ENCODE data around the gene ELOVL6. TPM values are rescaled to one million over a fixed set of nuclear protein-coding genes. Genes with fewer than 3 reads are reported as not detected.

ELOVL6 gene
- total RNA-seq, 4 donors from 2014 or later = 2.2 to 5.8 (median 5.0) TPM

DNA sequence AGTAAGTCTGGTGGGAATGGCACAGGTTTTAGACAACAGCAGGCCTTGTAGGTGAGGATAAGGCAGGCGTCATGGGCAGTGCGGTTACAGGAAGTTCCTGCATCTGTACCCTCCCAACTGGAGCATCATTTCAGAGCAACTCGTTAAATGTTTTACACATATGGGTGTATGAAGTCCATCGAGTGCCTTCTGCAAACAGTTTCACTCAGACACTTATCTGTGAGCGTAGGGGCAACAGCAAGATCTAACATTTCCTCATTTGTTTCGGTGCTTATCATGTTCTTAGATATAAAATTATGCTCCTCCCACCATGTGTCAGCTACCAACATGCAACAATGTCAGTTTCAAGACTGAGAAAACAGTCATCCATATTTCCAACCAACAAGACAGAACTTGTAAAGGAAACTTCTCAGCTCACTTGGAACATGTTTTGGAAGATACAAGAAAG, 69.9 kb downstream of the ELOVL6 start:
- DNase-seq (ENCODE audit: low spot score) = no peak
- ATAC-seq (ENCODE audit: low FRiP score) = no peak
- TF ChIP-seq, protein P1, sequence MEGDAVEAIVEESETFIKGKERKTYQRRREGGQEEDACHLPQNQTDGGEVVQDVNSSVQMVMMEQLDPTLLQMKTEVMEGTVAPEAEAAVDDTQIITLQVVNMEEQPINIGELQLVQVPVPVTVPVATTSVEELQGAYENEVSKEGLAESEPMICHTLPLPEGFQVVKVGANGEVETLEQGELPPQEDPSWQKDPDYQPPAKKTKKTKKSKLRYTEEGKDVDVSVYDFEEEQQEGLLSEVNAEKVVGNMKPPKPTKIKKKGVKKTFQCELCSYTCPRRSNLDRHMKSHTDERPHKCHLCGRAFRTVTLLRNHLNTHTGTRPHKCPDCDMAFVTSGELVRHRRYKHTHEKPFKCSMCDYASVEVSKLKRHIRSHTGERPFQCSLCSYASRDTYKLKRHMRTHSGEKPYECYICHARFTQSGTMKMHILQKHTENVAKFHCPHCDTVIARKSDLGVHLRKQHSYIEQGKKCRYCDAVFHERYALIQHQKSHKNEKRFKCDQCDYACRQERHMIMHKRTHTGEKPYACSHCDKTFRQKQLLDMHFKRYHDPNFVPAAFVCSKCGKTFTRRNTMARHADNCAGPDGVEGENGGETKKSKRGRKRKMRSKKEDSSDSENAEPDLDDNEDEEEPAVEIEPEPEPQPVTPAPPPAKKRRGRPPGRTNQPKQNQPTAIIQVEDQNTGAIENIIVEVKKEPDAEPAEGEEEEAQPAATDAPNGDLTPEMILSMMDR (IDR thresholded peaks at IDR 0.05) = no peak

DNA sequence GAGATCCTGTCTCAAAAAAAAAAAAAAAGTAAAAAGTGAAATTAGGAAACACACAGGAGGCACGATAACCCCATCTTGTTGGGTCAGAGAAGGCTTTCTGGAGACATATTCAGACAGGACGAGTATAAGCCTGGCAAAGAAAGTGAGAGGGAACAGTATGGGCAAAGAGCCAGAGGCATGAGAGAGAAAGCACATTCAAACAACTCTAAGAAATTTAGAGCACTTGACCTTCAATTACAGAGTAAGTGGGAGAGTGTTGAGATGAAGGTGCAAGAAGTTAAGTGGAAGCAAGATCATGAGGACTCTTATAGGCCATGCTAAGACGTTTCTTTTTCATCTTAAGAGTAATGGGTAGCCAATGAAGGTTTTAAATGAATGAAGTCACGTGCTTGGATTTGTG, 70.4 kb downstream of the ELOVL6 start:
- ATAC-seq (ENCODE audit: low FRiP score) = no peak
- no peak for DNase-seq (ENCODE audit: low spot score)
- TF ChIP-seq, protein P1 (IDR thresholded peaks at IDR 0.05) = no peak

DNA sequence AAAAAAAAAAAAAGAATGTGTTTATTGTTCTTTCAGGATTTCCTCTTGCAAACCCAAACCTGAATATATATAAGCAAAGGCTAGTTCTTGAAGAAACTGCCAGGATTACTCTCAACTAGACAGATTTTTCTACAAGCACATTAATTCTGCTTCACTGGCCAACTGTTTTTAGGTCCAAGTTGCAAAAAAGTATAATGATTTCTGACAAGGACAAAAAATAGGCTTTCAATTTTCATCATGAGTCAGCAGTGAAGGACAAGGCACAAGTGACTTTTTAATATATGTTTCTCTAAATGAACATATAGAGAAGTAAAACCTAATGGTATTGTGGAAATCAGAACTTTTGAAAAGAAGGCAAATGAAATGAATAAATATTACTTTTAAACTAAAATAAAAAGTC, 73.7 kb downstream of the ELOVL6 start:
- DNase-seq (ENCODE audit: low spot score) (no peak), ATAC-seq (ENCODE audit: low FRiP score) (no peak)
- TF ChIP-seq, protein P1 (IDR thresholded peaks at IDR 0.05) = no peak

DNA sequence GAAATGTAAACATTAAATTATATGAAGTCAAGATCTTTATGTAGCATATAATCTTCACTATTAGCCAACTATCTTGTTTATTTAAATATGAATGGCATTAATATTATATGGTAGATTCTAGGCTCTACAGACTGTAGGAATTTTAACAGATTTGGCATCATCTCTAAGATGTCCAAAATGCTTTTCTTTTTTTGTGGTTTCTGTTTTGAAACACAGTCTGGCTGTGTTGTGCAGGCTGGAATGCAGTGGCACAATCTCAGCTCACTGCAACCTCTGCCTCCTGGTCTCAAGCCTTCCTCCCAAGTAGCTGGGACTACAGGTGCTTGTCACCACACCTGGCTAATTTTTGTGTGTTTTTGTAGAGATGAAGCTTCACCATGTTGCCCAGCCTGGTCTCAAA, 76.2 kb downstream of the ELOVL6 start:
- no peak for ATAC-seq (ENCODE audit: low FRiP score)
- TF ChIP-seq, protein P1 (IDR thresholded peaks at IDR 0.05) = no peak
- DNase-seq (ENCODE audit: low spot score) = no peak

DNA sequence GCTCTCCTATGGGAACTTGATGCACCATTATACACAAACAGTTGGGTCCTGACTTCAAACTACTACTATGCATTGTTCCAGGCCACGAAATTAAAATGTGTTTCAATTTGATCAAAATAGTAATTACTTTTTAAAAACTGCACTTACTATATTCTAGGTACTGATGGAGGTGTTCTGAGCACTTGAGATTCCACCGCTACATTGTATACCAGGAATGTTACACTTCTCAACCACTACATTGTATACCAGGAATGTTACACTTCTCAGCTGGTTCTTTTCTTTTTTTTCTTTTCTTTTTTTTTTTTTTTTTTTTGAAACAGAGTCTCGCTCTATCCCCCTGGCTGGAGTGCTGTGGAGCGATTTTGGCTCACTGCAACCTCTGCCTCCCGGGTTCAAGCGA, 77.9 kb downstream of the ELOVL6 start:
- TF ChIP-seq, protein P1 (IDR thresholded peaks at IDR 0.05) = no peak
- DNase-seq (ENCODE audit: low spot score) (no peak), ATAC-seq (ENCODE audit: low FRiP score) (no peak)

DNA sequence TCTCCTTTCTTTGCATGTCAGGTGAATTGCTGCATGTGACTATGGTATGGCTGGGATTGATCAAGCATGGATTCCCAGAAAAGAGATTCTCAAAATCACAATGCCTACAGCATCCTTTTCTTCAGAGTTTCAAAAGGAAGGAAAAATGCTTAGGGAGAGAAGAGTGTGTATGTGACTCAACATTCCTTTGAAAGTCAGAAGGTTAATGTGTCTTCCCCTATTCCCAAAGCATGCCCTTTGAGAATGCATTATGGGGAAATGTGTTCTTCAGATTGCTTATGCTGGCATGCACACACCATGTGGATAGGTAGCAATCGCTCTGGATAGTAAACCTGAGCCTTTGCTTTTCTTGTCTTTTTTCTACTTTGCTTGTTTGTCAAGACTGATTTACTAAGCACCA, 78.5 kb downstream of the ELOVL6 start:
- DNase-seq (ENCODE audit: low spot score) (no peak), ATAC-seq (ENCODE audit: low FRiP score) (peak; percentile 66)
- TF ChIP-seq, protein P1 (IDR thresholded peaks at IDR 0.05) = no peak

DNA sequence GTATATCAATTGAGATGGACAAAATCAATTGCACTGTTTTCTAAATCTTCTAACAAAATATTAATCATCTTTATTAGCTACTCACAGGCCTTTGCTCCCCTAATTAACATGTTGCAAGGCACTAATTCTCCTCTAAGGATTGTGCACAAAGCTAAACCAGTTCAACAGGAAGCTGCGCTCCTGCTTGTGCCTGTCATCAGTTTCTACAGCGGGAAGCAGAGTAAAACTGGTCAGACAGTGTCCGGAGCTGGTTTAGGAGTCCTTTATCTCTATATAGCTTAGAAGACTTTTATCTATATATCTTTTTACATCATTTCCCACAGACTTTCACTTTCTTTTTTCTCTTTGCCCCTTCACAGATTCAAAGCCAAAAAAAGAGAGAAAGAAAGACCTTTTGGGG, 79.1 kb downstream of the ELOVL6 start:
- ATAC-seq (ENCODE audit: low FRiP score) (no peak), DNase-seq (ENCODE audit: low spot score) (no peak)
- TF ChIP-seq, protein P1 (IDR thresholded peaks at IDR 0.05) = no peak

All from omental fat pad (tissue), 4 donors.